ENCODE measurements around the gene CAV1. TPM values are rescaled to one million over a fixed set of nuclear protein-coding genes. Genes with fewer than 3 reads are reported as not detected.

The CAV1 gene
- total and polyA plus RNA-seq, 3 donors from 2014 or later: 33.1 to 84.2 (median 39.9) TPM

DNA sequence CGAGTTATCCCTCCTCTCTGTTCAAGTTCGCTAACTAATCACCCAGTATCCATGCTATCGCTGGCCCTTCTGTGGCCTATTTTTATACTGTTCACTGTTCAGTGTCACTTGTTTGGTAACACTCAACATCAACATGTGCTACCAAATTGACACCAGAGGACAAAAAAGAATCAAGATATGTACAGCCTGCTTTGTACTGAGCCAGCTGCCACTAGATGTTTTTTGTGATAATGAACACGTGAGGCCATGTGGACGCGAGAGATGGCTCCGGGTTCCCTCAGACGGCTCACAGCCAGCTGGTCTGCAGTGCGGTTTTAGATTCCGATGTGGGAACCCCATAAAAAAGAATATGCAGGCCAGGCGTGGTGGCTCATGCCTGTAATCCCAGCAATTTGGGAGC is 21.2 kb downstream of the CAV1 start:
- no peak for TF ChIP-seq POLR2A (IDR thresholded peaks at IDR 0.05)
- TF ChIP-seq, protein P1, sequence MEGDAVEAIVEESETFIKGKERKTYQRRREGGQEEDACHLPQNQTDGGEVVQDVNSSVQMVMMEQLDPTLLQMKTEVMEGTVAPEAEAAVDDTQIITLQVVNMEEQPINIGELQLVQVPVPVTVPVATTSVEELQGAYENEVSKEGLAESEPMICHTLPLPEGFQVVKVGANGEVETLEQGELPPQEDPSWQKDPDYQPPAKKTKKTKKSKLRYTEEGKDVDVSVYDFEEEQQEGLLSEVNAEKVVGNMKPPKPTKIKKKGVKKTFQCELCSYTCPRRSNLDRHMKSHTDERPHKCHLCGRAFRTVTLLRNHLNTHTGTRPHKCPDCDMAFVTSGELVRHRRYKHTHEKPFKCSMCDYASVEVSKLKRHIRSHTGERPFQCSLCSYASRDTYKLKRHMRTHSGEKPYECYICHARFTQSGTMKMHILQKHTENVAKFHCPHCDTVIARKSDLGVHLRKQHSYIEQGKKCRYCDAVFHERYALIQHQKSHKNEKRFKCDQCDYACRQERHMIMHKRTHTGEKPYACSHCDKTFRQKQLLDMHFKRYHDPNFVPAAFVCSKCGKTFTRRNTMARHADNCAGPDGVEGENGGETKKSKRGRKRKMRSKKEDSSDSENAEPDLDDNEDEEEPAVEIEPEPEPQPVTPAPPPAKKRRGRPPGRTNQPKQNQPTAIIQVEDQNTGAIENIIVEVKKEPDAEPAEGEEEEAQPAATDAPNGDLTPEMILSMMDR (IDR thresholded peaks at IDR 0.05): no peak
- intact Hi-C loops (cut with DNase I; ENCODE audit: low total_unique reads): no loop called here
- Histone ChIP-seq H3K27ac (no peak overlapping the region), H3K36me3 (ENCODE audit: low read depth, missing control alignments) (no peaks in the 10 kb centered on the region), H3K27me3 (no peaks in the 10 kb centered on the region), H3K4me3 (no peak overlapping the region), H3K4me1 (no peaks in the 10 kb centered on the region), H3K9me3 (no peaks in the 10 kb centered on the region)
- WGBS, 2 donors: 95% methylated on average over 11 of the region's 11 CpGs
- no peak for DNase-seq

DNA sequence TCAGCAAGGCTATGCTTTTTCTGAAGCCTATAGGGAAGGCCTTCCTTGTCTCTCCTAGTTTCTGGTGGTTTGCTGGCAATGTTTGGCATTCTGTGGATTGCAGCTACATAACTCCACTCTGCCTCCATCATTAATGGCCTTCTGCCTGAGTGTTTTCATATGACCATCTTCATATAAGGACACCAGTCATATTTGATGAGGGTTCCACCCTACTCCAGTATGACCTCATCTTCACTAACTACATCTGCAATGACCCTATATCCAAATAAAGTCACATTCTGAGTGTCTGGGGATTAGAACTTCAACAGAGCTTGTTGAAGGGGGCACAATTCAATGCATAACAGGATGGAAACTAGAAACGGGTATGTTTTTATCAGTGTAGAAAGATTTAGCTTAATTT is 22.1 kb downstream of the CAV1 start:
- H3K36me3 ChIP-seq (ENCODE audit: low read depth, missing control alignments): no peaks in the 10 kb centered on the region
- intact Hi-C loops (cut with DNase I; ENCODE audit: low total_unique reads): no loop called here
- DNase-seq: no peak
- H3K9me3 ChIP-seq: no peaks in the 10 kb centered on the region
- H3K4me1 ChIP-seq: no peaks in the 10 kb centered on the region
- H3K27me3 ChIP-seq: no peaks in the 10 kb centered on the region
- TF ChIP-seq, protein P1 (IDR thresholded peaks at IDR 0.05): no peak
- no peak for TF ChIP-seq POLR2A (IDR thresholded peaks at IDR 0.05)
- 88 to 89% methylated on average over 1 of the region's 1 CpG for WGBS, 2 donors
- H3K4me3 ChIP-seq: no peak overlapping the region
- H3K27ac ChIP-seq: no peak overlapping the region

DNA sequence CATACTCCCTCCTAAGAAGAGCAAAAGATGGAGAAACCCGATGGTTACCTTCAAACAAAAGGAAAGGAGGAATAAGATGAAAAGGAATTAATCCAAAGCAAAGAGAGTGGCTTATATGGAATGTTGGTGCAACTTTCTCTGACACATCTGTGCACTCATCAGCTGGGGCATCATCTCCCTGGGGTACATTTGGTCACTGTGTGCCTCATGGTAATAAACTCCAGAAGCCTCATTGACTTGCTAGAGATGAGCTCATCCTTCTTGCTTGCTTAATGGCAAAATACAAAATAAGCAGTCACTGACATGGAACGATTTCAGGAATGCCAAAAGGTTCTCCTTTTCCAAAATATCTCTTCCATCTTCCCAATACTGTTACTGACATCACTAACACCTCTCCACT is 22.5 kb downstream of the CAV1 start:
- no peak for DNase-seq
- WGBS, 2 donors: 84 to 98% methylated on average over 2 of the region's 2 CpGs
- Histone ChIP-seq H3K4me3 (no peak overlapping the region), H3K27me3 (no peaks in the 10 kb centered on the region), H3K36me3 (ENCODE audit: low read depth, missing control alignments) (no peaks in the 10 kb centered on the region), H3K27ac (no peak overlapping the region), H3K9me3 (no peaks in the 10 kb centered on the region), H3K4me1 (no peaks in the 10 kb centered on the region)
- intact Hi-C loops (cut with DNase I; ENCODE audit: low total_unique reads): no loop called here
- TF ChIP-seq, protein P1 (IDR thresholded peaks at IDR 0.05): no peak
- TF ChIP-seq POLR2A (IDR thresholded peaks at IDR 0.05): no peak

DNA sequence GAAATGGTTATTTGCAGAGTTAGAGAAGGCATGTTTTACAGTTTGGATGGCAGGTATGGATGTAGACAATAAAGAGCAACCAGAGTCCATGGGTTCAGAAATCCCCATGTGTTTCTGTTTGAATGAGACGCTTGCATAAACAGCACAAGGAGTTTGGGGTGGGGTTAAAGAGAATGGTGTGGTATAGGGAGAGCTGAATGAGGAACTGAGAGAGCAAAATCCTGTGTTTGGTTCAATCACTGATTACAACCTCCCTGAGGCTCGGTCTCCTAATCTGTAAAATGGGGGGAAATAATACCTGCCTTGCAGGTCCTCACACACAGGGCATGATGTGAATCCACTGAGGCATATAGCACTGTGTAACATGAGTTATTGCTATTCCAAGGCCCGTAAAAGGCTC is 23.7 kb downstream of the CAV1 start:
- Histone ChIP-seq H3K27ac (no peak overlapping the region), H3K9me3 (no peaks in the 10 kb centered on the region), H3K4me1 (no peaks in the 10 kb centered on the region), H3K27me3 (no peaks in the 10 kb centered on the region), H3K36me3 (ENCODE audit: low read depth, missing control alignments) (no peaks in the 10 kb centered on the region), H3K4me3 (no peak overlapping the region)
- TF ChIP-seq, protein P1 (IDR thresholded peaks at IDR 0.05): no peak
- no peak for TF ChIP-seq POLR2A (IDR thresholded peaks at IDR 0.05)
- DNase-seq: no peak
- WGBS, 2 donors: 88 to 95% methylated on average over 3 of the region's 3 CpGs
- intact Hi-C loops (cut with DNase I; ENCODE audit: low total_unique reads): no loop called here

DNA sequence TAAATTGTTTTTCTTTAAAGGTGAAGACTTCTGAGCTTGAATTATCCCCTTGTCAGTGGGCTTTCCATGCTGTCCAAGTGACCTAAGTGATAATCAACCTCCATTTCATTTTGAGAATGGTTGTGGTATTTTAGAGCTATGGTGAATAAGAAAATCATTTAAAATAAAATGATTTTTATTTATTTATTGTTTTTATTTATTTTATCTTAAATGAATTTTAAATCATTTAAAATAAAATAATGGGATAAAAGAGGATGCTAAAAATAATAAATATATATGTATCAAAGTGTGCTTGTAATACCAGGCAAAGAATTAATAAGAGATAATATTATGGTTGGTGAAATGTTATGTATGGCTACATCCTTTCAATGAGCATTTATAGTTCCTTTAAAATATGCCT is 24.5 kb downstream of the CAV1 start:
- DNase-seq: no peak
- Histone ChIP-seq H3K4me1 (no peaks in the 10 kb centered on the region), H3K4me3 (no peak overlapping the region), H3K27me3 (no peaks in the 10 kb centered on the region), H3K9me3 (no peaks in the 10 kb centered on the region), H3K36me3 (ENCODE audit: low read depth, missing control alignments) (no peaks in the 10 kb centered on the region), H3K27ac (no peak overlapping the region)
- TF ChIP-seq, protein P1 (IDR thresholded peaks at IDR 0.05): no peak
- TF ChIP-seq POLR2A (IDR thresholded peaks at IDR 0.05): no peak
- intact Hi-C loops (cut with DNase I; ENCODE audit: low total_unique reads): no loop called here

Data from testis (tissue), 3 donors.